Lung (tissue), 16 donors: ENCODE measurements around the gene CACNA1H. TPM values are rescaled to one million over a fixed set of nuclear protein-coding genes. Genes with fewer than 3 reads are reported as not detected.

Experiments
- ATAC-seq: fragments of 200-7000 bp; cut with Tn5 transposase; one replicate; pipeline ENCODE4 v1.9.1; 2020; ENCODE audit warnings: moderate number of reproducible peaks; ENCODE audit not compliant: insufficient read depth, low FRiP score
- DNase-seq, 3 donors: peaks; one replicate each; pipeline ENCODE4 v3.0.0-alpha.2; 2013 to 2017
- H3K27ac ChIP-seq, 2 donors: one replicate each; pipeline ENCODE4 v1.5.1; 2013; ENCODE audit warnings: mild to moderate bottlenecking in 2 of 2, moderate library complexity in 2 of 2, control low read depth in 1 of 2, inconsistent platforms in 1 of 2, low read depth in 1 of 2, low read length in 1 of 2
- H3K27me3 ChIP-seq, 3 donors: one replicate each; pipeline ENCODE4 v1.5.1; 2013; ENCODE audit warnings: low read length in 2 of 3; ENCODE audit not compliant: control insufficient read depth in 3 of 3, insufficient read depth in 3 of 3
- H3K36me3 ChIP-seq, 4 donors: one replicate each; pipeline ENCODE4 v1.5.1; 2013; ENCODE audit warnings: low read length in 4 of 4, mild to moderate bottlenecking in 1 of 4, moderate library complexity in 1 of 4; ENCODE audit not compliant: control insufficient read depth in 4 of 4, insufficient read depth in 4 of 4
- H3K4me1 ChIP-seq, 5 donors: one replicate each; pipeline ENCODE4 v1.5.1; 2013; ENCODE audit warnings: low read length in 5 of 5, mild to moderate bottlenecking in 2 of 5, moderate library complexity in 1 of 5; ENCODE audit not compliant: control insufficient read depth in 5 of 5, insufficient read depth in 5 of 5
- H3K4me3 ChIP-seq: one replicate; pipeline ENCODE4 v1.5.1; 2013; ENCODE audit warnings: mild to moderate bottlenecking, control low read depth, moderate library complexity
- H3K9ac ChIP-seq, 2 donors: one replicate each; pipeline ENCODE4 v1.5.1; 2013; ENCODE audit warnings: low read length in 2 of 2, control low read depth in 1 of 2; ENCODE audit not compliant: insufficient read depth in 1 of 2
- H3K9me3 ChIP-seq, 4 donors: one replicate each; pipeline ENCODE4 v1.5.1; 2013; ENCODE audit warnings: low read length in 3 of 4, mild to moderate bottlenecking in 1 of 4, moderate library complexity in 1 of 4; ENCODE audit not compliant: control insufficient read depth in 4 of 4, insufficient read depth in 3 of 4
- WGBS, 2 donors: extraction: QIAGEN DNeasy Blood & Tissue Kit; methylation state at CpG; one replicate each; pipeline ENCODE4 v1.1.7; 2013; 5-methylcytosine and 5-hydroxymethylcytosine counted together
- long read RNA-seq, 5 donors: transcript quantifications; one replicate each; lab custom pipeline, GENCODE V29; 2026
- polyA plus RNA-seq, 2 donors: library from polyadenylated mRNA; stranded (reverse); fragments of 200-250 nt; gene quantifications; one replicate each; pipeline ENCODE4 v1.2.1, GENCODE V29; 2013
- total RNA-seq, 2 donors: library from RNA; depleted of rRNA in 1 of 2; stranded (reverse); fragments of >200 nt in 1 of 2; gene quantifications; one replicate each; pipeline ENCODE4 v1.2.1, GENCODE V29; 2014 to 2021
- TF ChIP-seq, protein P1 (sequence below): IDR thresholded peaks from 2 replicates; pipeline ENCODE4 v1.5.1; 2012; ENCODE audit warnings: mild to moderate bottlenecking; ENCODE audit errors: control extremely low read depth, extremely low read depth
- donor health status: control.
- donor health status: control.
- donor health status: Bipolar disorder and iron deficiency.
- donor health status: healthy.
- donor health status: DM: yes; HTN: yes; CAD: no.

Gene CACNA1H
- total RNA-seq (10 to 100 TPM in 1 of 2 donors, 1 to 10 TPM in 1; 5.0 to 10.3 TPM), polyA plus RNA-seq (1 to 10 TPM; 6.3 to 7.1 TPM)
- long read RNA-seq, donor 1, result 0 reads
- long read RNA-seq, donor 2, result 0 reads
- long read RNA-seq, donor 3, result 0 reads
- long read RNA-seq, donor 4, result 0 reads
- long read RNA-seq, donor 5, result 0 reads

DNA sequence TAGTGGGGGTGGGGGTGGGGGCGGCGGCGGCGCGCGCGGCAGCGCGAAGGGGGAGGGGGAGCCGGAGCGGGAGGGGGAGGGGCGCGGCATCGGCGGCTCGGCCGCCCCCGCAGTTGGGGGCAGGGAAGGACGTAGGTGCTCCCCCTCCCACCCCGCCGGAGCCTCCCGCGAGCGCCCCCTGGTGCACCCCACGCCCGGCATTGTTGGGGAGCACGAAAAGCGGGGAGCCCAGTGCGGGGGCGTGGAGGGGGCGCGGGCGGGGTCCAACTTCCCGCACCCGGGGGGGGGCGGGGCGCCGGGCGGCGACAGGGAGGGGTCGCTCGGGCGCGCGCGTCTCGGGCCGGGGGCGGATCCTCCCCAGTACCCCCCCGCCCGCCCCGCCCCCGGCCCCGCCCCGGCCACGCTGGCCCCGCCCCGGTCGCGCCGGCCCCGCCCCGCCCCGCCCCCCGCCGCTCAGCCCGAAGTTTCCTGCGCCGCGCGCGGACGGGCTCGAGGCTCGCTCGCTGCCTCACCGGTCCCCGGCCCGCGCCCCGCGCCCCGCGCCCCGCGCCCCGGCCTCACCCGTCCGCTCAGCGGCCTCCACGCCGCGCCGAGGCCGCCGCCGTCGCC, at the start of gene CACNA1H:
Gene CACNA1H, plus strand, starts transcription at position 456 of the 609 bp plus-strand sequence. CDS start 632 bp downstream, outside the sequence.
- DNase-seq, result peak; percentile 25 to 58 (median 41)
- WGBS, 2 donors, result 0 to 2% methylated on average over 11 to 92 of the region's 98 CpGs
- H3K4me3 ChIP-seq, result no peak within 1 kb of the TSS
- H3K36me3 ChIP-seq, result no peaks in the 10 kb centered on the region
- no peak within 1 kb of the TSS for H3K9ac ChIP-seq
- no peak for ATAC-seq
- H3K4me1 ChIP-seq, result peaks cover 0 to 14% (median 2%) of the 10 kb centered on the region in 5 donors
- no peak within 1 kb of the TSS for H3K27ac ChIP-seq
- peaks cover 0 to 4% (median 0%) of the 10 kb centered on the region in 4 donors for H3K9me3 ChIP-seq
- peaks cover 5 to 12% (median 10%) of the 10 kb centered on the region in 3 donors for H3K27me3 ChIP-seq
- TF ChIP-seq, protein P1, sequence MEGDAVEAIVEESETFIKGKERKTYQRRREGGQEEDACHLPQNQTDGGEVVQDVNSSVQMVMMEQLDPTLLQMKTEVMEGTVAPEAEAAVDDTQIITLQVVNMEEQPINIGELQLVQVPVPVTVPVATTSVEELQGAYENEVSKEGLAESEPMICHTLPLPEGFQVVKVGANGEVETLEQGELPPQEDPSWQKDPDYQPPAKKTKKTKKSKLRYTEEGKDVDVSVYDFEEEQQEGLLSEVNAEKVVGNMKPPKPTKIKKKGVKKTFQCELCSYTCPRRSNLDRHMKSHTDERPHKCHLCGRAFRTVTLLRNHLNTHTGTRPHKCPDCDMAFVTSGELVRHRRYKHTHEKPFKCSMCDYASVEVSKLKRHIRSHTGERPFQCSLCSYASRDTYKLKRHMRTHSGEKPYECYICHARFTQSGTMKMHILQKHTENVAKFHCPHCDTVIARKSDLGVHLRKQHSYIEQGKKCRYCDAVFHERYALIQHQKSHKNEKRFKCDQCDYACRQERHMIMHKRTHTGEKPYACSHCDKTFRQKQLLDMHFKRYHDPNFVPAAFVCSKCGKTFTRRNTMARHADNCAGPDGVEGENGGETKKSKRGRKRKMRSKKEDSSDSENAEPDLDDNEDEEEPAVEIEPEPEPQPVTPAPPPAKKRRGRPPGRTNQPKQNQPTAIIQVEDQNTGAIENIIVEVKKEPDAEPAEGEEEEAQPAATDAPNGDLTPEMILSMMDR, result no peak

DNA sequence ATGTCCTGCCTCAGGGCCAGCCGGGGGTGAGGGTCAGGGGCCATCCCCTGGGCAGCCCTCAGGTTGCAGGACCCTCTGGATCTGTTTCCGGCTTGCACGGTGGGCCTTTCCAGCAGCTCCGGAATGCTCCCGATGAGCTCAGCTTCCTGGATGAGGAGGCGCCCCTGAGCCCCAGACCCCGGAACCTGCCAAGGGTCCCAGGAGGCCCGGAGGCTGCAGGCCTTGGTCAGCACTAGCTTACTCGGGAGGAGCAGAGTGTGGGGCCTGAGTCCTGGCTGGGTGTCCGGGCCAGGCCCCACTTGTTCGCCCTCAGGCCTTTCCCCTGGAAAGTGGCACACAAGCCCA, 49.3 kb upstream of the CACNA1H start:
- no peak for ATAC-seq
- TF ChIP-seq, protein P1, result no peak

DNA sequence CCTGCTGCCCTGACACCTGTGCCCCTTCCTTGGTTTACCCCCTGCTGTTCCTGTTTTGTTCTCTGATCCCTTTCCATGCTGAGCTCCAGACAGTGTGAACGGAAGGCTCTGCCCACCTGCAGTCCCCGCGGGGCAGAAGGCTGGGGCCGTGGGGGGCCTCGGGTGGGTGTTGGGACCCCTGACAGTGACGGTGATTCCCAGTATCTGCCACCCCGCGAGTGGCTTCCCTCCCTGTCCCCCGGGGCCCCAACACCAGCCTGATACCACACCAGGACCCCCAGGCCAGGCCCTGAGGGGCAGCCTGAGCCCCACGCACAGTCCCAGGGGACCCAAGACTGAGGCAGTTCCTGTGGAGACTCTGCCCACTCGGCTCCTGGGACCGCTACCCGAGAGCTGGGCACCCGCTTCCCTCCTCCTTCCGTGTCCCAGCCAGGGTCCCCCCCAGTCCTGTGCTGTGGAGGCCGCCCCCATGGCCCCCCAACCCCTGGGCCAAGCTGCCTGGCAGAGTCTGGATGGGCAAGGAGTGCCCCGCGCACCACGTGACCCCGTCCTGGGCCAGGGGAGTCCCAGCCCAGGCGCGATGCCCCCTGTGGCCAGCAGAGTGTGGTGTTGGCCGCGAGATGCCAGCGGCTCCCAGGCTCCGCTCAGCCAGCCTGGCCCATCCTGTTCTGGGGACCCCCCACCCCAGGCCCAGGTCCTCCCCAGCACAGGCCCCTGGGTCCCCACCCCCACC, 46.9 kb upstream of the CACNA1H start:
- no peaks in the 10 kb centered on the region for H3K36me3 ChIP-seq
- peaks cover 0 to 5% (median 0%) of the 10 kb centered on the region in 5 donors for H3K4me1 ChIP-seq
- TF ChIP-seq, protein P1, result peak; percentile 31
- ATAC-seq (no peak), DNase-seq (peak; percentile 58 to 77 (median 69))
- no peak overlapping the region for H3K9ac ChIP-seq
- H3K9me3 ChIP-seq, result no peaks in the 10 kb centered on the region
- H3K27me3 ChIP-seq, result peaks cover 0 to 33% (median 25%) of the 10 kb centered on the region in 3 donors
- H3K27ac ChIP-seq, result no peak overlapping the region
- H3K4me3 ChIP-seq, result no peak overlapping the region
- WGBS, 2 donors, result 30 to 31% methylated on average over 26 of the region's 26 CpGs

More for the DNA sequence above, 49.3 kb upstream of the CACNA1H start:
- DNase-seq, result no peak
- Histone ChIP-seq H3K27ac (no peak overlapping the region), H3K4me3 (no peak overlapping the region), H3K36me3 (no peaks in the 10 kb centered on the region), H3K4me1 (peaks cover 0 to 5% (median 0%) of the 10 kb centered on the region in 5 donors), H3K9me3 (no peaks in the 10 kb centered on the region), H3K27me3 (peaks cover 0 to 26% (median 25%) of the 10 kb centered on the region in 3 donors), H3K9ac (no peak overlapping the region)
- WGBS, 2 donors, result 16 to 32% methylated on average over 11 of the region's 11 CpGs
